Effector memory CD8-positive, alpha-beta T cell (primary cell): Measurements from ENCODE around the gene EVX1.
A peak's percentile ranks its signal among the peaks of the same experiment; 100 is the strongest.

ENCODE experiments used
- ATAC-seq: fragments of 150-1000 bp; cut with Tn5 transposase; replicated peaks from 2 replicates; pipeline ENCODE4 v1.10.0; 2021; ENCODE audit warnings: mild to moderate bottlenecking, moderate library complexity
- DNase-seq, 3 experiments: peaks; one replicate each; pipeline ENCODE4 v3.0.0; 2021
- H3K27ac Mint-ChIP-seq, 2 donors: one replicate each; pipeline ENCODE4 v1.8.0; 2022; ENCODE audit warnings: mild to moderate bottlenecking in 2 of 2, mixed read lengths in 2 of 2, moderate library complexity in 2 of 2
- H3K27me3 Mint-ChIP-seq, 2 donors: one replicate each; pipeline ENCODE4 v1.8.0; 2022; ENCODE audit warnings: mixed read lengths in 2 of 2
- H3K36me3 Mint-ChIP-seq: one replicate; pipeline ENCODE4 v1.8.0; 2022; ENCODE audit warnings: mild to moderate bottlenecking, moderate library complexity, mixed read lengths; ENCODE audit not compliant: insufficient read depth
- H3K4me1 Mint-ChIP-seq, 2 donors: one replicate each; pipeline ENCODE4 v1.8.0; 2022; ENCODE audit warnings: low read depth in 2 of 2, mixed read lengths in 2 of 2
- H3K4me3 Mint-ChIP-seq, 2 donors: one replicate each; pipeline ENCODE4 v1.8.0; 2022; ENCODE audit warnings: mild to moderate bottlenecking in 2 of 2, mixed read lengths in 2 of 2, moderate library complexity in 2 of 2
- H3K9me3 Mint-ChIP-seq, 2 donors: one replicate each; pipeline ENCODE4 v1.8.0; 2022; ENCODE audit warnings: mixed read lengths in 2 of 2

The EVX1 gene

DNA sequence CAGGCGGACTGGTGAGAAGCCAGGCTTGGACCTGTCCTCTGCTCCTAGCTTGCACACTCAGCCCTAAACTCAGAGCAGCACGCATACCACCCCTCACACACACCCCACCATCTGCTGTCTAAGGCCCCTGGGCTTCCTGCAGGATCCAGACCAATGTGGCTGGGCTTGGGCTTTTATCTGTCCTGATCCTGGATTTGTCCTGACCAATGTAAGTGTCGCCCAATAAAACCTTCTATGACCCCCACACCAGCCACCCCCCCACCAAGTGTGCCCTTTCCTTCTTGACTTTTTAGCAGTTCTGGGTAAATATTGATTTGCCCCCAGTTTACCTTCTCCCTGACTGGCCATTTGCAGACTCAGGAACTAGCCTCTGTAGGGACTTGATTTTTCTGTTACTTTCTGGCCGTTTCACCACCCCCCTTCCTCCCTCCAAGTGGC is 41.0 kb upstream of the EVX1 start:
- peaks cover 46% of the 10 kb centered on the region in 2 donors for H3K4me1 Mint-ChIP-seq
- peak overlapping the region; percentile 76 to 83 for H3K4me3 Mint-ChIP-seq
- no peak for DNase-seq
- ATAC-seq: no peak
- H3K36me3 Mint-ChIP-seq: peaks cover 33% of the 10 kb centered on the region
- H3K9me3 Mint-ChIP-seq: no peaks in the 10 kb centered on the region
- peaks cover 97 to 100% of the 10 kb centered on the region in 2 donors for H3K27me3 Mint-ChIP-seq
- H3K27ac Mint-ChIP-seq: no peak overlapping the region

- H3K9me3 Mint-ChIP-seq: no peaks in the 10 kb centered on the region
- no peak overlapping the region for H3K27ac Mint-ChIP-seq
- ATAC-seq (no peak), DNase-seq (no peak)
- H3K4me3 Mint-ChIP-seq: peak overlapping the region; percentile 45 to 83
- H3K36me3 Mint-ChIP-seq: peaks cover 33% of the 10 kb centered on the region
- H3K27me3 Mint-ChIP-seq: peaks cover 97 to 100% of the 10 kb centered on the region in 2 donors
- peaks cover 45 to 46% of the 10 kb centered on the region in 2 donors for H3K4me1 Mint-ChIP-seq
These were observed 40.4 kb upstream of the EVX1 start for GRCh38 chr7:27202018-27202861.

DNA sequence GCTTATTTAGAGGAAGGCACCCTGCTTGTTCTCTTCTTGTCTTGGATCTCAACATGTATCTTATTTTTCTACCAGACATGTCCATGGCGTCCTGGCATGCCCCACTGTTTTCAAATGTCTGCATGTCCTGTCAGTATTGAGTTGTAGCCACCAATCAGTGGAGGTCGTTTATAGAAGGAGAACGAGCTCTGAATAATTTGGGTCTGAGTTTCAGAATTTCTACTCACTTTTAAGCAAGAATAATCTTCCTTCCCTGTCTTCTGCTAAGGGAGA is 39.8 kb upstream of the EVX1 start:
- ATAC-seq (no peak), DNase-seq (no peak)
- peaks cover 30% of the 10 kb centered on the region for H3K36me3 Mint-ChIP-seq
- H3K27ac Mint-ChIP-seq: no peak overlapping the region
- peaks cover 97 to 100% of the 10 kb centered on the region in 2 donors for H3K27me3 Mint-ChIP-seq
- no peaks in the 10 kb centered on the region for H3K9me3 Mint-ChIP-seq
- H3K4me3 Mint-ChIP-seq: no peak overlapping the region
- peaks cover 45% of the 10 kb centered on the region in 2 donors for H3K4me1 Mint-ChIP-seq

GRCh38 chr7:27203365-27203953 is 39.1 kb upstream of the EVX1 start:
- peaks cover 42% of the 10 kb centered on the region in 2 donors for H3K4me1 Mint-ChIP-seq

DNA sequence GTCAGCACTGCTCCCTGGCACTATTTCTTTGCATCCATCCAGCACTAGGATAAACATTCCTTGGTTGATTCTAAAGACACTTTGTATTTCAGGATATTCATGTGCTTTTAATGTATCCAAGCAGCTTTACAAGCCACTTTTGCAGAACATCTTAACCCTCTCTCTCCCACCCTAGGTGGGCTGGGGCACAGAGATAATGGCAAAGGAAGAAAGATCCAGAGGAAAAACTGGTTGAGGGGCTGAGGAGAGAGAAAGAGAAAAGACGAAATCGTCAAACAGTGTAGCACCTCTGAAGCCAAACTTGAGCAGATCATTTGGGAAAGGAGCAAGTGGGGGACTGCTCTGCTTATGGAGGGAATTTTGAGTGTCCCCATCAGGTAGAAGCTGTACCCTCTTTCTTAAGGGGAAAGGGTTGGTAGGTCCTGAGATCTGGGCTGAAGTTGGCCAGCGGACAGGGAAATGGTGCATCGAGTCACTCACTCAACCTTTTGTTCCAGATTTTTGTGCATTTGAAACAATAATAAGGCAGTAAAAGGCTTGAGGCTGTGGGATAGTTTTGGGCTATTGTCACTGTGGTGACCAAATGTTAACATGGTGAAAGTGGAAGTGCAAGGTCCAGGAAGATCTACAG is 38.5 kb upstream of the EVX1 start:
- H3K4me1 Mint-ChIP-seq: peaks cover 36 to 38% of the 10 kb centered on the region in 2 donors
- ATAC-seq (no peak), DNase-seq (no peak)
- H3K9me3 Mint-ChIP-seq: no peaks in the 10 kb centered on the region
- H3K4me3 Mint-ChIP-seq: no peak overlapping the region
- H3K27ac Mint-ChIP-seq: no peak overlapping the region
- peaks cover 22% of the 10 kb centered on the region for H3K36me3 Mint-ChIP-seq
- H3K27me3 Mint-ChIP-seq: peaks cover 97 to 100% of the 10 kb centered on the region in 2 donors

More at GRCh38 chr7:27203365-27203953, 39.1 kb upstream of the EVX1 start:
- DNase-seq (no peak), ATAC-seq (no peak)
- Mint-ChIP-seq H3K4me3 (no peak overlapping the region), H3K27ac (no peak overlapping the region), H3K27me3 (peaks cover 97 to 100% of the 10 kb centered on the region in 2 donors), H3K9me3 (no peaks in the 10 kb centered on the region), H3K36me3 (peaks cover 24% of the 10 kb centered on the region)

- Mint-ChIP-seq H3K4me3 (peak overlapping the region; percentile 36 to 59), H3K36me3 (peaks cover 20% of the 10 kb centered on the region), H3K9me3 (no peaks in the 10 kb centered on the region), H3K27ac (no peak overlapping the region), H3K27me3 (peaks cover 98 to 100% of the 10 kb centered on the region in 2 donors), H3K4me1 (peaks cover 34 to 35% of the 10 kb centered on the region in 2 donors)
- ATAC-seq (no peak), DNase-seq (no peak)
These were observed 37.7 kb upstream of the EVX1 start for GRCh38 chr7:27204851-27205322.

DNA sequence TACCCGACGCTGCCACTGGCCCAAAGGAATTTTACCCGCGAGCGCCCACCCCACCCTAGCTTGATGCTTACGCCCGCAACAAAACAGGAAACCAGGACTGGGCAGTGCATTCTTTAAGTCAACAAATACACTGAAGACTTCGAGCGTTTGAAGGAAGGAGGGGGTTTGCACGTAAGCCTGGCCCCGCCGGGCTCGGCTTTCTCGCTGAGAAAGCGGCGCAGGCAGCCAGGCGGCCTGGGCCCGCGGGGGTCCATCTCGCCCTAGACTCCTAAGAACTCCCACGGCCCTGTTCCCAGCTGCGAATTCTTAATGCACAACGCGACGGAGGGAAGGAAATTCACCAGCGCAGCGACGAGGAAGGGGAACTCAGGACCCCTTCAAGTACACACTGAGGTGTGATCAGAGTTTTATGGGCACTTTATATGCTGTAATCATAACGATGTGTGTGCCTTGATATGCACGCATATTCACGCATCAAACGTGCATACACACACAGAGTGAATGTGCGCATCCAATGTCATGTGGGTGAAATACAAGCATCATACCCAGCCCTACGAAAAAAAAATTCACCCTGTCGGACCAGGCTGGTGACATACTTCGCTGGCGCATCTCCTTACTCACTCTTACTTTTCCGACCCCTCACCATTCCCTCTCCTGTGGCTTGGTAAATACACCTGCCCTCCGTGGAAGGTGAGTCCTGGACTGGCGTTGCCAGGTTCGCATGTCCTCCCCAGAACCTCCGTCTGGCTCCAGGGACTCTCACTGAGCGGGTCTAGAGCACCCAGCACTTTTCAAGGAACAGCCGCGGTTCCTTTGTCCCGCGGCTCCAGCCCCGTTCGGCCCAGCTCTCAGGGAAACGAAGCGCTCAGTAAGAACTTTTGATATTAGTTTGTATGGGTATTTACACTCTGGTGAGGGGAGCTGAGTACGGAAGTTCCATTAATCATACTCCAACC is 37.0 kb upstream of the EVX1 start:
- Mint-ChIP-seq H3K4me3 (peak overlapping the region; percentile 3 to 59), H3K36me3 (peaks cover 15% of the 10 kb centered on the region), H3K9me3 (no peaks in the 10 kb centered on the region), H3K4me1 (peaks cover 34 to 39% of the 10 kb centered on the region in 2 donors), H3K27ac (no peak overlapping the region), H3K27me3 (peaks cover 98 to 100% of the 10 kb centered on the region in 2 donors)
- DNase-seq (no peak), ATAC-seq (no peak)

DNA sequence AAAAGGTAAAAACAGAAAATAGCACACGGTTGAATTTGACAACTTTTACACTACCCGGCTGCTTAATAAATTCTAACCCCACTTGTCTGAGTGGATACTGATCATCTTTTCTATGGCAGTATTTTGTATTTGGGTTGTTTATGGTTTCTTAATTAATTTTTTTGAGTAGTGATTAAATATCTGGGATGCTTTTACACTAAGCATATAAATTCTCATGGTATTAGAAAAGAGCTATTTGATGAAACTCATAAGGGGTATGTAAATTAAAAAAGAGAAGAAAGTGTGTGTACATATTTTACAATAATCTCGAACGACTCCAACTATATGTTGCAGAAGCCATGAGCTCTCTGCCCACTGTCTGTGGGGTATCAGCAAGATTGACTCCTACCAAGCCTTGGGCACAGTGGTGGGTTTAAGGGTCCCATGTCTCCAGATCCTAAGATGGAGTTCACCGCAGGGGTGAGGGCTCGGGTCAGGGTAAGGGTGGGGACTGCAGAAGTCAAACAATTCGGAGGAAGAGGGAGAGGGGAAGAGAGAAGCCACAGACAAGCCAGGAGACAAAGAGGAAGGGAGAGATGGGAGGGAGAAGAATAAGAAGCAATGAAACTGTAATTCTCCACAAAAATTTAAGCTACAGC is 35.1 kb upstream of the EVX1 start:
- no peak overlapping the region for H3K27ac Mint-ChIP-seq
- DNase-seq (no peak), ATAC-seq (no peak)
- no peaks in the 10 kb centered on the region for H3K9me3 Mint-ChIP-seq
- H3K36me3 Mint-ChIP-seq: peaks cover 10% of the 10 kb centered on the region
- H3K27me3 Mint-ChIP-seq: peaks cover 98 to 100% of the 10 kb centered on the region in 2 donors
- H3K4me1 Mint-ChIP-seq: peaks cover 20 to 23% of the 10 kb centered on the region in 2 donors
- H3K4me3 Mint-ChIP-seq: no peak overlapping the region

GRCh38 chr7:27208998-27209397 is 33.6 kb upstream of the EVX1 start:
- Mint-ChIP-seq H3K27me3 (peaks cover 95 to 100% of the 10 kb centered on the region in 2 donors), H3K9me3 (no peaks in the 10 kb centered on the region), H3K36me3 (peaks cover 7% of the 10 kb centered on the region), H3K4me1 (peaks cover 20 to 23% of the 10 kb centered on the region in 2 donors), H3K4me3 (no peak overlapping the region), H3K27ac (no peak overlapping the region)
- no peak for ATAC-seq
- no peak for DNase-seq

- Mint-ChIP-seq H3K4me3 (no peak overlapping the region), H3K36me3 (peaks cover 6% of the 10 kb centered on the region), H3K27ac (peak overlapping the region; percentile 6), H3K27me3 (peaks cover 95 to 100% of the 10 kb centered on the region in 2 donors), H3K9me3 (no peaks in the 10 kb centered on the region), H3K4me1 (peaks cover 18 to 19% of the 10 kb centered on the region in 2 donors)
- DNase-seq (no peak), ATAC-seq (no peak)
These were observed 32.6 kb upstream of the EVX1 start for GRCh38 chr7:27209933-27210440.

GRCh38 chr7:27210441-27211083 is 32.0 kb upstream of the EVX1 start:
- H3K36me3 Mint-ChIP-seq: peaks cover 1% of the 10 kb centered on the region
- peaks cover 94 to 100% of the 10 kb centered on the region in 2 donors for H3K27me3 Mint-ChIP-seq
- peaks cover 12 to 15% of the 10 kb centered on the region in 2 donors for H3K4me1 Mint-ChIP-seq
- peak overlapping the region; percentile 41 to 60 for H3K4me3 Mint-ChIP-seq
- H3K27ac Mint-ChIP-seq: peak overlapping the region; percentile 6
- peak; percentile 47 for ATAC-seq
- no peaks in the 10 kb centered on the region for H3K9me3 Mint-ChIP-seq
- peak in 1 of 3 experiments; percentile 31 for DNase-seq

DNA sequence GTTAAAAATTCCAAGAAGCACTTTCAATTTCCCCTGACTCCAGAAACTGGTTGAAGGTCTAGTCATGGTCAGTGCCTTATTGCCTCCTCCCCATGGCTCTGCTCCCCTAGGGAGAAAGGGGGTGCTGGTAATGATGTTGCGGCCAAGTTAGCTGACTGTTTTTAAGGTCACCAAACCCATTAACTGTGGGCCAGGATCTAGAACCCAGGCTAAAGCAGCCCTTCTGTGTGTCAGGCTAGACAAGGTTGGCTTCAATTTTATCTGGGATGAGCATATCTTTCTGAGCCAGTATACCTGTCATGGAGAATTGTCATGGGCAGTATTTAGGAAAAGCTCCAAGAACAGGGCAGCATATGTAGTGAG is 31.5 kb upstream of the EVX1 start:
- H3K4me3 Mint-ChIP-seq: no peak overlapping the region
- H3K36me3 Mint-ChIP-seq: no peaks in the 10 kb centered on the region
- H3K9me3 Mint-ChIP-seq: no peaks in the 10 kb centered on the region
- peaks cover 91 to 100% of the 10 kb centered on the region in 2 donors for H3K27me3 Mint-ChIP-seq
- no peak overlapping the region for H3K27ac Mint-ChIP-seq
- no peak for ATAC-seq
- DNase-seq: no peak
- H3K4me1 Mint-ChIP-seq: peaks cover 8 to 11% of the 10 kb centered on the region in 2 donors
